MM.1S (cell line): ENCODE measurements around the gene TAGLN2.

Source experiments
- CTCF ChIP-seq: fragments of 300-600 bp; sonication (generic); IDR thresholded peaks from 2 replicates; pipeline ENCODE4 v1.5.1; 2016; ENCODE audit warnings: antibody characterized with exemption, low read length, mixed read lengths
- EZH2 ChIP-seq: fragments of 300-600 bp; sonication (generic); optimal IDR thresholded peaks from 2 replicates; pipeline ENCODE3; 2017; ENCODE audit warnings: low read depth, mild to moderate bottlenecking, antibody characterized with exemption, low read length, mixed read lengths

GRCh38 chr1:159884296-159884695 is 41.0 kb downstream of the TAGLN2 start:
- TF ChIP-seq CTCF: no peak
- no peak for TF ChIP-seq EZH2
